GM21526 (cell line): ENCODE data around the gene SULT1B1.

Experiments used
- ATAC-seq: cut with Tn5 transposase; IDR thresholded peaks from one replicate; pipeline ENCODE4 v1.9.1; 2021; ENCODE audit warnings: moderate library complexity; ENCODE audit not compliant: unreplicated experiment, low FRiP score

The SULT1B1 gene

DNA sequence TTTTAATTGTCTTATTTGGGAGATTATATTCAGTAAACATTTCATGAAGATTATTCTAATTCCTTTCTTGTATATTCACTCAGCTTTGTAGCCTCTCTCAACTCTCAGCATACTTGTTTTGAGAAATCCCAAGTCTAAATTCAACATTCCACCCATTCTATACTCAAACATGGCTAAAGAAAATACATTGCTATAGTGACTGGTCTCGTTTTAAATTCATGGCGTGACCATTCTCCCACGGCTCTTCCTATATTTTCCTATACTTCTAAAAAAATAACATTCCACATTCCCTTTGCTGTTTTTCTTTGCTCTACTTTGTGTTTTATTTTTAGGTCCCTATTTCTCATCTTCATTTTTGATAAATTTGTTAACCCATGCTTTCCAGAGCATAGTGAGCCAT, 58.2 kb downstream of the SULT1B1 start:
- ATAC-seq: no peak

GRCh38 chr4:69701696-69702095, 58.7 kb downstream of the SULT1B1 start:
- no peak for ATAC-seq

- no peak for ATAC-seq
These were observed 62.7 kb downstream of the SULT1B1 start for GRCh38 chr4:69697536-69698242.

- ATAC-seq: no peak
These were observed 70.8 kb downstream of the SULT1B1 start for GRCh38 chr4:69689599-69689998.

GRCh38 chr4:69684804-69685203, 75.6 kb downstream of the SULT1B1 start:
- ATAC-seq: no peak
